B cell (primary cell): ENCODE data around the gene SMC4. TPM values are rescaled to one million over a fixed set of nuclear protein-coding genes. Genes with fewer than 3 reads are reported as not detected.

Experiments used
- ATAC-seq: fragments of 200-7000 bp; cut with Tn5 transposase; one replicate; pipeline ENCODE4 v1.10.0; 2021; ENCODE audit warnings: low read depth, mild to moderate bottlenecking, moderate number of reproducible peaks, moderate library complexity
- CTCF ChIA-PET: fragments of 350-600 bp; sonication (Branson Sonifier 250); formaldehyde crosslinking; loops from one replicate; lab custom pipeline; 2021; ENCODE audit warnings: antibody characterized with exemption, inconsistent platforms; lab: Charles Lee
- POLR2A ChIA-PET: fragments of 350-600 bp; sonication (Branson Sonifier 250); formaldehyde crosslinking; loops from one replicate; lab custom pipeline; 2021; ENCODE audit warnings: antibody characterized with exemption; lab: Charles Lee
- DNase-seq: peaks from one replicate; pipeline ENCODE4 v3.0.0; 2013
- H2AFZ ChIP-seq: 2 replicates; pipeline ENCODE4 v1.6.1; 2012; ENCODE audit warnings: mild to moderate bottlenecking, low read depth, low read length; ENCODE audit not compliant: insufficient read depth, poor library complexity, severe bottlenecking
- H3K27ac ChIP-seq, 2 donors: 1 replicate in 1 of 2; 2 replicates in 1 of 2; pipeline ENCODE4 v1.5.1; 2012 to 2013; ENCODE audit warnings: low read length in 2 of 2, mild to moderate bottlenecking in 2 of 2, moderate library complexity in 1 of 2
- H3K27me3 ChIP-seq, 4 experiments: fragments of 200-600 bp in 1 of 4; sonication (generic) in 1 of 4; replicated peaks in 1 of 4; 1 replicate in 2 of 4; 2 replicates in 2 of 4; pipeline versions ENCODE4 v1.6.1 to v1.7.0; 2013 to 2016; ENCODE audit warnings: low read length in 3 of 4, mild to moderate bottlenecking in 2 of 4, mixed read lengths in 1 of 4, moderate library complexity in 1 of 4; ENCODE audit not compliant: insufficient read depth in 4 of 4, control insufficient read depth in 3 of 4; ENCODE audit errors: control extremely low read depth in 1 of 4
- H3K36me3 ChIP-seq, 2 experiments: replicated peaks in 1 of 2; 1 replicate in 1 of 2; 2 replicates in 1 of 2; pipeline versions ENCODE4 v1.6.1 to v1.7.1; 2013; ENCODE audit warnings: low read length in 1 of 2; ENCODE audit not compliant: insufficient read depth in 2 of 2, control insufficient read depth in 1 of 2; ENCODE audit errors: control extremely low read depth in 1 of 2, extremely low read depth in 1 of 2
- H3K4me1 ChIP-seq, 2 donors: fragments of 200-600 bp in 1 of 2; sonication (generic) in 1 of 2; 1 replicate in 1 of 2; 2 replicates in 1 of 2; pipeline versions ENCODE4 v1.5.1 to v1.6.1; 2013 to 2017; ENCODE audit warnings: low read length in 2 of 2; ENCODE audit not compliant: control insufficient read depth in 2 of 2, insufficient read depth in 2 of 2
- H3K4me2 ChIP-seq: replicated peaks from 2 replicates; pipeline ENCODE3; 2012; ENCODE audit warnings: mild to moderate bottlenecking, low read depth, low read length; ENCODE audit not compliant: poor library complexity, severe bottlenecking
- H3K4me3 ChIP-seq, 5 experiments: fragments of 200-600 bp in 1 of 5; sonication (generic) in 1 of 5; 1 replicate in 3 of 5; 2 replicates in 2 of 5; pipeline versions ENCODE4 v1.5.1 to v1.7.0; 2011 to 2016; ENCODE audit warnings: low read length in 4 of 5, mild to moderate bottlenecking in 4 of 5, low read depth in 2 of 5, control low read depth in 1 of 5, moderate library complexity in 1 of 5; ENCODE audit not compliant: insufficient read depth in 1 of 5; ENCODE audit errors: control extremely low read depth in 1 of 5, extremely low read depth in 1 of 5
- H3K79me2 ChIP-seq: fragments of 200-600 bp; sonication (generic); one replicate; pipeline ENCODE4 v1.6.0; 2016; ENCODE audit warnings: low read length; ENCODE audit not compliant: control insufficient read depth, insufficient read depth
- H3K9ac ChIP-seq: fragments of 200-600 bp; sonication (generic); 2 replicates; pipeline ENCODE4 v1.6.1; 2017; ENCODE audit warnings: mild to moderate bottlenecking, low read length, moderate library complexity
- H3K9me3 ChIP-seq, 3 donors: one replicate each; pipeline versions ENCODE4 v1.6.1 to v1.7.1; 2013; ENCODE audit warnings: low read length in 2 of 3; ENCODE audit not compliant: control insufficient read depth in 2 of 3, insufficient read depth in 1 of 3; ENCODE audit errors: control extremely low read depth in 1 of 3
- H4K20me1 ChIP-seq: 2 replicates; pipeline ENCODE4 v1.6.0; 2012; ENCODE audit warnings: mild to moderate bottlenecking, low read length; ENCODE audit not compliant: insufficient read depth, control insufficient read depth, poor library complexity, severe bottlenecking
- H3K27ac Mint-ChIP-seq: one replicate; pipeline ENCODE4 v1.8.0; 2021; ENCODE audit warnings: mixed read lengths
- H3K27me3 Mint-ChIP-seq: one replicate; pipeline ENCODE4 v1.8.0; 2021; ENCODE audit warnings: mixed read lengths
- H3K4me1 Mint-ChIP-seq: one replicate; pipeline ENCODE4 v1.8.0; 2021; ENCODE audit warnings: mixed read lengths
- H3K4me3 Mint-ChIP-seq: one replicate; pipeline ENCODE4 v1.8.0; 2021; ENCODE audit warnings: mixed read lengths
- H3K9me3 Mint-ChIP-seq: one replicate; pipeline ENCODE4 v1.8.0; 2022; ENCODE audit warnings: mixed read lengths; ENCODE audit not compliant: insufficient read depth
- EZH2 ChIP-seq: IDR thresholded peaks from 2 replicates; pipeline ENCODE4 v1.6.1; 2012; ENCODE audit warnings: borderline replicate concordance, low read depth, mild to moderate bottlenecking, moderate library complexity, low read length; ENCODE audit not compliant: insufficient read depth, poor library complexity, severe bottlenecking
- WGBS: methylation state at CpG from one replicate; pipeline ENCODE4 v1.1.5; 2013; ENCODE audit warnings: missing lambda C conversion rate; ENCODE audit not compliant: insufficient coverage; 5-methylcytosine and 5-hydroxymethylcytosine counted together
- intact Hi-C: fragments of 100-400 bp; cut with micrococcal nuclease; formaldehyde crosslinking; loops from one replicate; pipeline ENCODE4 v1.10.0; 2022
- polyA plus RNA-seq: library from polyadenylated mRNA; depleted of rRNA; stranded (reverse); fragments of >200 nt; gene quantifications from 2 replicates; pipeline ENCODE4 v1.2.3, GENCODE V29; 2012
- total RNA-seq, 2 donors: library from RNA; stranded (reverse); fragments of 120-200 nt in 1 of 2; gene quantifications; 1 replicate in 1 of 2; 2 replicates in 1 of 2; pipeline versions ENCODE4 v1.2.3 to v1.2.4, GENCODE V29; 2013 to 2022
- TF ChIP-seq, protein P1 (sequence below): fragments of 200-600 bp; IDR thresholded peaks from one replicate; pipeline ENCODE4 v1.8.0; 2022; ENCODE audit warnings: antibody characterized with exemption, mild to moderate bottlenecking

SMC4 gene
- total and polyA plus RNA-seq, 2 donors (not counting 1 experiment from before 2014, with no cell fraction given): 12.4 to 55.1 TPM

DNA sequence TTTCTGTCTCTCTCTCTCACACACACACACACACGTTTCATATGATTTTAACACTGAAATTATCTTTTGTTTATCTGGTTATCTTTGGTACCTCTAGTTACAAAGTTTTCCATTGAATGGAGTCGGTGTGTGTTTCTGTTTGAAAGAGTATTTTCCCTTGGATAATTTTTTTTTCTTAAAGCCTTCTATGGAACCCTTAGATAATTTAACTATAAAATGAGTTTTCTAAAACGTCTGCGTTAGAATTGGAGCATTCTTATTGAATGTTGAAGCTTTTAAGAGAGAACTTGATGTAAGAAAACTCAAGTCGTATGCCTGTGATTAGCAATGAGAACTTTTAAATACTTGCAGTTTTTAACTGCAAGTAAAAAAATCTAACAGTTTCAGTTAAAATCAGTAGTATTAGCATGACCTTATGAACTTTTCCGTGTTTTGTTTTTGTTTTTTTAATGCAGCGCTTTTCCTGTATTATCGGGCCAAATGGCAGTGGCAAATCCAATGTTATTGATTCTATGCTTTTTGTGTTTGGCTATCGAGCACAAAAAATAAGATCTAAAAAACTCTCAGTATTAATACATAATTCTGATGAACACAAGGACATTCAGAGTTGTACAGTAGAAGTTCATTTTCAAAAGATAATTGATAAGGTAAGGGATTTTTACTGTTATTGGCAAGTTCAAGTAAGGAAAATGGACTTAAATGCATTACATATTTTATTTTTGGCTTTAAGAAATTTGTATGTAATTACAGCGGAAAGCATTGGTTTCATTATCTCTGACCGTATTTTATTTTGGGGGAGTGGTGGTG is 3.0 kb downstream of the SMC4 start:
- peak overlapping the region; percentile 93 for H3K4me2 ChIP-seq
- no CpG with 5 or more reads among the region's 11 CpGs for WGBS
- no peaks in the 10 kb centered on the region for H3K36me3 ChIP-seq
- H4K20me1 ChIP-seq: peaks cover 33% of the 10 kb centered on the region
- no peak overlapping the region for H3K9ac ChIP-seq
- ChIA-PET CTCF (interaction anchor here (0.9 to 1.0 kb wide), 2 partner anchors 11 to 479 kb away, joined by 3 to 4 read pairs; no protein-coding TSS in a partner anchor), POLR2A (no interaction called here)
- TF ChIP-seq EZH2: no peak
- TF ChIP-seq, protein P1, sequence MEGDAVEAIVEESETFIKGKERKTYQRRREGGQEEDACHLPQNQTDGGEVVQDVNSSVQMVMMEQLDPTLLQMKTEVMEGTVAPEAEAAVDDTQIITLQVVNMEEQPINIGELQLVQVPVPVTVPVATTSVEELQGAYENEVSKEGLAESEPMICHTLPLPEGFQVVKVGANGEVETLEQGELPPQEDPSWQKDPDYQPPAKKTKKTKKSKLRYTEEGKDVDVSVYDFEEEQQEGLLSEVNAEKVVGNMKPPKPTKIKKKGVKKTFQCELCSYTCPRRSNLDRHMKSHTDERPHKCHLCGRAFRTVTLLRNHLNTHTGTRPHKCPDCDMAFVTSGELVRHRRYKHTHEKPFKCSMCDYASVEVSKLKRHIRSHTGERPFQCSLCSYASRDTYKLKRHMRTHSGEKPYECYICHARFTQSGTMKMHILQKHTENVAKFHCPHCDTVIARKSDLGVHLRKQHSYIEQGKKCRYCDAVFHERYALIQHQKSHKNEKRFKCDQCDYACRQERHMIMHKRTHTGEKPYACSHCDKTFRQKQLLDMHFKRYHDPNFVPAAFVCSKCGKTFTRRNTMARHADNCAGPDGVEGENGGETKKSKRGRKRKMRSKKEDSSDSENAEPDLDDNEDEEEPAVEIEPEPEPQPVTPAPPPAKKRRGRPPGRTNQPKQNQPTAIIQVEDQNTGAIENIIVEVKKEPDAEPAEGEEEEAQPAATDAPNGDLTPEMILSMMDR: no peak
- H3K9me3 ChIP-seq: no peaks in the 10 kb centered on the region
- no peak overlapping the region for H2AFZ ChIP-seq
- Mint-ChIP-seq H3K4me3 (peak overlapping the region; percentile 98), H3K4me1 (peaks cover 40% of the 10 kb centered on the region), H3K27ac (peak overlapping the region; percentile 1), H3K9me3 (no peaks in the 10 kb centered on the region), H3K27me3 (no peaks in the 10 kb centered on the region)
- H3K27me3 ChIP-seq: peaks cover 0 to 25% (median 7%) of the 10 kb centered on the region in 4 experiments
- intact Hi-C loops: loop anchor here (10.0 kb wide), 1 partner anchor 178 kb away; the partner anchor contains the start of gene C3orf80
- peaks cover 83% of the 10 kb centered on the region for H3K79me2 ChIP-seq
- peak overlapping the region in 1 of 5 experiments; percentile 85 for H3K4me3 ChIP-seq
- DNase-seq (peak; percentile 12), ATAC-seq (no peak)
- H3K27ac ChIP-seq: no peak overlapping the region
- H3K4me1 ChIP-seq: peaks cover 26 to 45% of the 10 kb centered on the region in 2 donors
